Memory B cell (primary cell): ENCODE measurements around the gene ACTL10.

Experiments
- ATAC-seq: fragments of 150-1000 bp; cut with Tn5 transposase; 2 replicates; pipeline ENCODE4 v1.10.0; 2021; ENCODE audit warnings: low read depth, mild to moderate bottlenecking, moderate library complexity
- DNase-seq, 2 donors: peaks; one replicate each; pipeline ENCODE4 v3.0.0; 2022; ENCODE audit warnings: low spot score in 2 of 2
- H3K27ac Mint-ChIP-seq: one replicate; pipeline ENCODE4 v1.8.0; 2022; ENCODE audit warnings: mild to moderate bottlenecking, moderate library complexity, mixed read lengths
- H3K27me3 Mint-ChIP-seq: one replicate; pipeline ENCODE4 v1.8.0; 2022; ENCODE audit warnings: mixed read lengths
- H3K36me3 Mint-ChIP-seq: one replicate; pipeline ENCODE4 v1.8.0; 2022; ENCODE audit warnings: mild to moderate bottlenecking, mixed read lengths
- H3K4me1 Mint-ChIP-seq: one replicate; pipeline ENCODE4 v1.8.0; 2022; ENCODE audit warnings: mixed read lengths
- H3K4me3 Mint-ChIP-seq: one replicate; pipeline ENCODE4 v1.8.0; 2022; ENCODE audit warnings: mild to moderate bottlenecking, moderate library complexity, mixed read lengths
- H3K9me3 Mint-ChIP-seq: one replicate; pipeline ENCODE4 v1.8.0; 2022; ENCODE audit warnings: mixed read lengths

Gene ACTL10

DNA sequence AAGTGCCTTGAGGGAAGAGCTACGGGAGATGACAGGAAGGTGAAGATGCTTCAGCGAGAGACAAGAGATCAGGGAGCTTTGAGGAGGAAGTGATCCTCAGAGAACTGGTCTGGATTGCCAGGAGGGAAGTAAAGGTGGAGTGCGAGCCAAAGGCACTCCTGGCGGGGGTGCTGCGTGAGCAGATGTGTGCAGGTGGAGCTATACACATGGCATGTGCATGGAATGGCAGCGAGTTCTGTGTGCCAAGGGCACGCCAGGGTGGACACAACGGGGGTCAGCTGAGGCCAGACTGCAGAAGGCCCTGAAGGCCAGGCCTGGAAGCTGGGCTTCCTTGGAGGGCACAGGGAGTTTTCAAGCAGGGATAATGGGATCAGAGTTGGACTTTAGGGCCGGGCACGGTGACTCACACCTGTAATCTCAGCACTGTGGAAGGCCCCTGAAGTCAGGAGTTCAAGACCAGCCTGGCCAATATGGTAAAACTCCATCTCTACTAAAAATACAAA is 47.2 kb downstream of the ACTL10 start:
- Mint-ChIP-seq H3K4me1 (peaks cover 13% of the 10 kb centered on the region), H3K27ac (no peak overlapping the region)

DNA sequence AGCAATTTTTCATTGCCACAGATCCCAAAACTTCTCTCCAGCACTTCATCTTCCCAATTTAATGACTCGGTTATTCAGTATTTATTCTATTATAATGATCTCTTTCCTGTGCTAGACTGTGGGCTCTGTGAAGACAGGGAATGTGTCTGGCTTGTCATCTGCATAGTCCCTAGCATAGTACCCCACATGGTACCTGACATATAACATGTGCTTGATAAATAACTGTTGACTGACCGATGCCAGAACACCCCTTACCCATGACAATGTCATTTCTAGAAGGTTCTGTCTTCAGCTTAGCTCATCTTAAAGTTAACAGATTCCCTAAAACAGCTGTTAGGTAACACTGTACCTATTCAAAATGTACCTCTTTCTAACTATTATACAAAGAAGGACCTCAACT is 49.8 kb downstream of the ACTL10 start:
- no peaks in the 10 kb centered on the region for H3K27me3 Mint-ChIP-seq
- H3K36me3 Mint-ChIP-seq = peaks cover 23% of the 10 kb centered on the region
- peaks cover 2% of the 10 kb centered on the region for H3K9me3 Mint-ChIP-seq
- ATAC-seq (no peak), DNase-seq (no peak)
- peaks cover 14% of the 10 kb centered on the region for H3K4me1 Mint-ChIP-seq
- no peak overlapping the region for H3K4me3 Mint-ChIP-seq
- no peak overlapping the region for H3K27ac Mint-ChIP-seq

More for the DNA sequence above, 47.2 kb downstream of the ACTL10 start:
- no peak for DNase-seq
- ATAC-seq = no peak
- H3K36me3 Mint-ChIP-seq = peaks cover 35% of the 10 kb centered on the region
- no peaks in the 10 kb centered on the region for H3K9me3 Mint-ChIP-seq
- no peak overlapping the region for H3K4me3 Mint-ChIP-seq
- H3K27me3 Mint-ChIP-seq = no peaks in the 10 kb centered on the region
